Tibial nerve (tissue), 4 donors: ENCODE results near the gene USP6NL. TPM values are rescaled to one million over a fixed set of nuclear protein-coding genes. Genes with fewer than 3 reads are reported as not detected.

ENCODE experiments used
- DNase-seq, 2 donors: peaks; one replicate each; pipeline ENCODE4 v3.0.0-alpha.2; 2019; ENCODE audit warnings: low spot score in 2 of 2
- H3K27ac ChIP-seq, 4 donors: fragments of 200-600 bp; sonication (generic) in 3 of 4; one replicate each; pipeline ENCODE4 v1.5.1; 2017 to 2019; ENCODE audit warnings: mild to moderate bottlenecking in 1 of 4
- H3K27me3 ChIP-seq, 2 donors: fragments of 200-600 bp; sonication (generic) in 1 of 2; one replicate each; pipeline versions ENCODE4 v1.5.1 to v1.6.0; 2017 to 2019
- H3K36me3 ChIP-seq, 3 donors: fragments of 200-600 bp; sonication (generic); one replicate each; pipeline ENCODE4 v1.5.1; 2018 to 2019
- H3K4me1 ChIP-seq, 4 donors: fragments of 200-600 bp; sonication (generic) in 3 of 4; one replicate each; pipeline ENCODE4 v1.5.1; 2017 to 2019
- H3K4me3 ChIP-seq, 4 donors: fragments of 200-600 bp; sonication (generic) in 3 of 4; one replicate each; pipeline ENCODE4 v1.5.1; 2017 to 2019; ENCODE audit warnings: mild to moderate bottlenecking in 1 of 4, moderate library complexity in 1 of 4
- H3K9me3 ChIP-seq, 4 donors: fragments of 200-600 bp; sonication (generic) in 3 of 4; one replicate each; pipeline ENCODE4 v1.5.1; 2017 to 2019
- EP300 ChIP-seq, 2 donors: sonication (generic); formaldehyde crosslinking; IDR thresholded peaks; one replicate each; pipeline ENCODE4 v1.6.1; 2017; ENCODE audit warnings: antibody characterized with exemption in 2 of 2, mild to moderate bottlenecking in 1 of 2
- POLR2A ChIP-seq, 2 donors: fragments of 450-650 bp; IDR thresholded peaks; one replicate each; pipeline ENCODE4 v1.6.1; 2017; ENCODE audit warnings: antibody characterized with exemption in 2 of 2, mild to moderate bottlenecking in 2 of 2, moderate library complexity in 2 of 2
- WGBS, 2 donors: methylation state at CpG; one replicate each; pipeline ENCODE4 v1.1.5; 2018; 5-methylcytosine and 5-hydroxymethylcytosine counted together
- total RNA-seq, 4 donors: library from RNA; depleted of rRNA; stranded (reverse); fragments of >200 nt; gene quantifications; one replicate each; pipeline ENCODE4 v1.1.0, GENCODE V29; 2016
- TF ChIP-seq, protein P1 (sequence below), 5 experiments: fragments of 200-600 bp in 3 of 5; fragments of 450-650 bp in 2 of 5; sonication (generic) in 3 of 5; IDR thresholded peaks; one replicate each; pipeline ENCODE4 v1.5.1; 2016 to 2019; ENCODE audit warnings: antibody characterized with exemption in 5 of 5, mild to moderate bottlenecking in 3 of 5, moderate library complexity in 2 of 5

The USP6NL gene
- total RNA-seq, 4 donors from 2014 or later = 21.8 to 33.9 (median 25.0) TPM

DNA sequence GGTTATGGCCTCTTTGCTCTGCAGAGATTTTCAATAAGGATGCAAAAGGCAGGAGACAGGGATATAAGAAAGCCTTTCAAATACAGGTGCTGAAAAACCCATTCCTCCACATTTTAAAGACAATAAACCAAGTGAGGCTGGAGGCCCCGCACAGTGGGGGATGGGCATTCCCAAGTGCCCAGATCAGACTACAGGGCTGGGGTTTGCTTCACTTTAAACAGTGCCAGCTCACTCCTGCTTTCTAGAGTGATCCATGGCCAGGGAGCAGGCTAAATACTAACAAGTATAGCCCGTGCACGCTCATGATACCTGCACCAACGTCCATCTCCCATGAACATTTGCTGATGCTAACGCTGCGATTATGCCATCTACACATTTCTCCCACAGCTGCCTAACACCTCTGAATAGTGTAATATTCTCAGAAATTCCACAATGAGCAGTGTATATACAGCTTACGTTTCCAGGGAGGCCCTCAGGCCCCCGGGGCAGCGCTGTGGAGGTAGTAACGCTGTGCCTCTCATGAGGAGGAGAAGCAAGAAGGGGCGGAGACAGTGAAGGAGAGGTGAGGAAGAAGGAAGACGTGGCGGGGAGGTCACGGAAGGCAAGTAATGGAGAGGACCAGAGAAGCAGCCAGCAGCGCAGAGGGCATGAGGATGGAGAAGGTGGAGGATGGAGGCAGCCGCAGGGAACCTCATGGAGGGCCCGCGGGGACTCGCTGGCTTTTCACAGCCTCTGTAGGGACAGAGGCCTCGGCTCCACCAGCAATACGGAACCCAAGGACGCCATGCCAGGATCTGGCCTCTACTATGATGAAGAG, 141.7 kb downstream of the USP6NL start:
- peaks cover 0 to 6% (median 0%) of the 10 kb centered on the region in 4 donors for H3K4me1 ChIP-seq
- TF ChIP-seq, protein P1, sequence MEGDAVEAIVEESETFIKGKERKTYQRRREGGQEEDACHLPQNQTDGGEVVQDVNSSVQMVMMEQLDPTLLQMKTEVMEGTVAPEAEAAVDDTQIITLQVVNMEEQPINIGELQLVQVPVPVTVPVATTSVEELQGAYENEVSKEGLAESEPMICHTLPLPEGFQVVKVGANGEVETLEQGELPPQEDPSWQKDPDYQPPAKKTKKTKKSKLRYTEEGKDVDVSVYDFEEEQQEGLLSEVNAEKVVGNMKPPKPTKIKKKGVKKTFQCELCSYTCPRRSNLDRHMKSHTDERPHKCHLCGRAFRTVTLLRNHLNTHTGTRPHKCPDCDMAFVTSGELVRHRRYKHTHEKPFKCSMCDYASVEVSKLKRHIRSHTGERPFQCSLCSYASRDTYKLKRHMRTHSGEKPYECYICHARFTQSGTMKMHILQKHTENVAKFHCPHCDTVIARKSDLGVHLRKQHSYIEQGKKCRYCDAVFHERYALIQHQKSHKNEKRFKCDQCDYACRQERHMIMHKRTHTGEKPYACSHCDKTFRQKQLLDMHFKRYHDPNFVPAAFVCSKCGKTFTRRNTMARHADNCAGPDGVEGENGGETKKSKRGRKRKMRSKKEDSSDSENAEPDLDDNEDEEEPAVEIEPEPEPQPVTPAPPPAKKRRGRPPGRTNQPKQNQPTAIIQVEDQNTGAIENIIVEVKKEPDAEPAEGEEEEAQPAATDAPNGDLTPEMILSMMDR (IDR thresholded peaks at IDR 0.05) = no peak
- no peak for TF ChIP-seq POLR2A (IDR thresholded peaks at IDR 0.05)
- no peak for TF ChIP-seq EP300 (IDR thresholded peaks at IDR 0.05)
- WGBS, 2 donors = 88 to 89% methylated on average over 22 of the region's 22 CpGs
- no peak overlapping the region for H3K27ac ChIP-seq
- DNase-seq = no peak
- peaks cover 0 to 19% (median 0%) of the 10 kb centered on the region in 3 donors for H3K36me3 ChIP-seq
- no peak overlapping the region for H3K4me3 ChIP-seq
- H3K9me3 ChIP-seq = no peaks in the 10 kb centered on the region
- H3K27me3 ChIP-seq = no peaks in the 10 kb centered on the region

DNA sequence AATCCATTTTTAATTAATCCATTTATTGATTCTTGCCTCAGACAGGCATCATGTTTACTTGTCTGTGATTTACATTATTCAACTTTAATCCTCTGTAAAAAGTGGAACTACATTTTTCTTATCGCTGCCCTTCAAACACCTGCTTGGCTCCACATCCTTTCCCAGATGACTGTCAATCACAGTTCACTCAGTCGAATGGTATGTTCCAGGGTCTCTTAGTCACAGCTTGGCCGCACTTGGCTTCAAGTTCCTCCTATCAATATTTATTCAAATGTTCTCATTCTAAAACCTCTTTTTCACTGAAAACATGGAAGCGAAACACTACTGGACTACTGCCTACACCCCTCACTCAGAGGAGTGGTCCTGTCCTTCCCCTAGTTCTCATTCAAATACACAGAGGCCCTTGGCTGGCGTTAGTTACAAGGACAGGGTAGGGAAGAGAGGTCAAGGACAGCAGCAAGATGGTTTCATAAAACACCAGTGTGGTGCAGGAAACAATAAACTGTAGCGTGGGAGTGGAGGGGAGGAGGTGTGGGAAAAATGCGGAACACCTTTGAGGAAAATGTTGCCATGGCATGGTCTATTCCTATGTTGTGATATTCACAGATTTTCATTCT, 143.2 kb downstream of the USP6NL start:
- 83 to 84% methylated on average over 7 of the region's 7 CpGs for WGBS, 2 donors
- H3K27me3 ChIP-seq = no peaks in the 10 kb centered on the region

GRCh38 chr10:11465406-11465805, 146.0 kb downstream of the USP6NL start:
- H3K27me3 ChIP-seq = no peaks in the 10 kb centered on the region
- no peaks in the 10 kb centered on the region for H3K9me3 ChIP-seq
- TF ChIP-seq EP300 (IDR thresholded peaks at IDR 0.05) (no peak), POLR2A (IDR thresholded peaks at IDR 0.05) (no peak)
- TF ChIP-seq, protein P1 (IDR thresholded peaks at IDR 0.05) = no peak
- WGBS, 2 donors = 87 to 90% methylated on average over 5 of the region's 5 CpGs
- peaks cover 0 to 59% (median 0%) of the 10 kb centered on the region in 3 donors for H3K36me3 ChIP-seq
- no peak overlapping the region for H3K27ac ChIP-seq
- H3K4me3 ChIP-seq = no peak overlapping the region
- no peak for DNase-seq
- no peaks in the 10 kb centered on the region for H3K4me1 ChIP-seq

More for the DNA sequence above, 143.2 kb downstream of the USP6NL start:
- Histone ChIP-seq H3K4me1 (peaks cover 0 to 2% (median 0%) of the 10 kb centered on the region in 4 donors), H3K36me3 (peaks cover 0 to 33% (median 0%) of the 10 kb centered on the region in 3 donors), H3K4me3 (no peak overlapping the region), H3K9me3 (no peaks in the 10 kb centered on the region), H3K27ac (no peak overlapping the region)
- DNase-seq = no peak
- TF ChIP-seq, protein P1 (IDR thresholded peaks at IDR 0.05) = no peak
- TF ChIP-seq EP300 (IDR thresholded peaks at IDR 0.05) (no peak), POLR2A (IDR thresholded peaks at IDR 0.05) (no peak)

DNA sequence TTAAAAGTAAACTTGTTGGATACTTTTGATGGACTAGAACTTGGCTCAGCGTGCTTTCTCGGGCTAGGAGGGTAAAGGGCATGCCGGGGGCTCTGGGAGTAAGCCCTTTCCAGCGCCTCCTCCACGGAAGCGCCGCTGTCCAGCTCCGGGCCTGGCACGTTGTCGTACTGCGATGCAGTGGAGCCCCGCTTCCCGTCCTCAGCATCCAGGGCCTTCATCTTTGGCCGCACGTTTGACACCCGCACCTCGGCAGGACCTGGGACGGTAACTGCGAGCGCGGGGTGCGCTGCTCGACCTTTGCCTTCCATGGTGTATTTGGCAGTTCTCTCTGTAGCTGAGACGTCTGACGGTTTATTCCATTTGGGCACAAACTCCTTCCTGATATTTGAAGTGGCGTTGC, 148.3 kb downstream of the USP6NL start:
- H3K27me3 ChIP-seq = no peaks in the 10 kb centered on the region
- TF ChIP-seq, protein P1 (IDR thresholded peaks at IDR 0.05) = no peak
- TF ChIP-seq EP300 (IDR thresholded peaks at IDR 0.05) = no peak
- no peak for TF ChIP-seq POLR2A (IDR thresholded peaks at IDR 0.05)
- no peaks in the 10 kb centered on the region for H3K4me1 ChIP-seq
- 91 to 95% methylated on average over 26 of the region's 26 CpGs for WGBS, 2 donors
- H3K36me3 ChIP-seq = peaks cover 0 to 54% (median 0%) of the 10 kb centered on the region in 3 donors
- no peak for DNase-seq
- no peak overlapping the region for H3K27ac ChIP-seq
- H3K4me3 ChIP-seq = no peak overlapping the region
- no peaks in the 10 kb centered on the region for H3K9me3 ChIP-seq

DNA sequence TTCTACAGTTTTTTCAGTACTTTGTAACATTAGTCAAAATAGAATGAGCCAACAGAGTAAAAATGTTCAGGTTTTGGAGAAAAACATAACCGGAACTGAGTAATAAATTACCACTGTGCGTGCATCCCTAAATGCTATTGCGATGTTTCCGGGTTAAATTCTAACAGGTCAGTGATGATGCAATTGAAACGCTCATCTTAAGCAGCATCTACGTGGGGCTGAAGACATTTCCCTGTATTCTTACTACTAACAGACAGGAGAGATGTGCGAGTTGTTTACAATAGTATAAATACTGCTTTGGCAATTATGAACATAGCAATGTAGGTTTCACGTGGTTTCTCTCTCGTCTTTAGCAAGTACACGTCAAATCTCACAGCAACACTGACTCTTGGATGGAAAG, 149.4 kb downstream of the USP6NL start:
- Histone ChIP-seq H3K27ac (no peak overlapping the region), H3K36me3 (peaks cover 0 to 54% (median 0%) of the 10 kb centered on the region in 3 donors), H3K27me3 (no peaks in the 10 kb centered on the region), H3K9me3 (no peaks in the 10 kb centered on the region), H3K4me3 (no peak overlapping the region), H3K4me1 (no peaks in the 10 kb centered on the region)
- no peak for DNase-seq
- no peak for TF ChIP-seq POLR2A (IDR thresholded peaks at IDR 0.05)
- WGBS, 2 donors = 94 to 95% methylated on average over 10 of the region's 10 CpGs
